ENCODE results near the gene CENPQ. TPM values are rescaled to one million over a fixed set of nuclear protein-coding genes. Genes with fewer than 3 reads are reported as not detected.

Gene CENPQ
- total and polyA plus RNA-seq, 2 of the 13 experiments (the other 11 are each of a cell fraction or from before 2014, with no cell fraction given) = 9.1 to 20.1 TPM

DNA sequence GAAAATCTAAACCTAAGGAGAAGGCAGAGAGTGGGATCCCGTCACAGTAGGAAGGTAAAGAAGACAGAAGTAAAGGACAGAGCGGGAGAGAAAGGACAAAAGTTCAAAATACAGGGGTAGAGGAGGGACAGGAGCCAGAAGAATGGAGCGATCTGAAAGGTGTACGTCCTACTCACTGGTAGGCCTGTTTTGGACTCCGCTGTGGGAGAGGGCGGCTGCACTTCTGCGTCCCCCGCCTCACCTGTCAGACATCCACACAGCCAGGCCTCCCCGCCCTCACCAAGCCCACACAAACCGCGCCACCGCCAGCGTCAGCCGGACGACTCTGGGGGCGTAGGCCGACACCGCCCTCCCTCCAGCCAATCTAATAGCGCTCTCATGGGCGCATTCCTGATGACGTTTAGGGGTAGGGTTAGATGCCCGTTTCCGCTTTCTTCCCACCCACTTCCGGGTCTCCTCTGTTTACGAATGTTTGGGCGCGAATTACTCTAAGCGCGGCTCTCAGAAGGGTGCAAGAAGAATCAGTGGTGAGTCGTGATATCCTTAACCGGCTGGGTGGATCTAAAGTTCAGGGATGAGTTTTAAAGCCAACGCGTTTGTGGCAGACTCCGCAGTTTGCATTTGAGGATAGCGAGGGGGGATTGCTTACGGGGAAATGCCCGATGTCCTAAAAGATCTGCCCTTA lies at the start of gene CENPQ, which contains the start of gene MMUT (continued):
- TF ChIP-seq REST (IDR thresholded peaks at IDR 0.05; ENCODE audit: borderline replicate concordance in 1 of 2, low read depth in 1 of 2, low read length in 2 of 2) = peak in 1 of 2 experiments; percentile 44; a peak in 1 of 4 replicates
- peak; percentile 95 for TF ChIP-seq ZZZ3 (CRISPR knock-in tag; IDR thresholded peaks at IDR 0.05; ENCODE audit: borderline replicate concordance)
- TF ChIP-seq ZNF792 (CRISPR knock-in tag; IDR thresholded peaks at IDR 0.05) = peak; percentile 50; the same call in 1 of the 2 replicates
- TF ChIP-seq CBFB (CRISPR knock-in tag; IDR thresholded peaks at IDR 0.05) = peak; percentile 84
- no peak for TF ChIP-seq TSC22D2 (CRISPR knock-in tag; IDR thresholded peaks at IDR 0.05; ENCODE audit: borderline replicate concordance)
- TF ChIP-seq ZBTB33 (CRISPR knock-in tag; IDR thresholded peaks at IDR 0.05) = 0 out of 2 replicates have a peak, but pooled peaks have one; percentile 26
- TF ChIP-seq, protein P1, sequence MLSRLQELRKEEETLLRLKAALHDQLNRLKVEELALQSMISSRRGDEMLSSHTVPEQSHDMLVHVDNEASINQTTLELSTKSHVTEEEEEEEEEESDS (CRISPR knock-in tag; IDR thresholded peaks at IDR 0.05; ENCODE audit: borderline replicate concordance) = 0 out of 2 replicates have a peak, but pooled peaks have one; percentile 55
- TF ChIP-seq, protein P2, sequence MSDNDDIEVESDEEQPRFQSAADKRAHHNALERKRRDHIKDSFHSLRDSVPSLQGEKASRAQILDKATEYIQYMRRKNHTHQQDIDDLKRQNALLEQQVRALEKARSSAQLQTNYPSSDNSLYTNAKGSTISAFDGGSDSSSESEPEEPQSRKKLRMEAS (IDR thresholded peaks at IDR 0.05) = no peak; the same call in none of the 2 replicates
- peak; percentile 83; the same call in 1 of the 2 replicates for TF ChIP-seq THAP9 (CRISPR knock-in tag; IDR thresholded peaks at IDR 0.05; ENCODE audit: borderline replicate concordance)
- TF ChIP-seq ZSCAN31 (CRISPR knock-in tag; IDR thresholded peaks at IDR 0.05; ENCODE audit: low read depth) = peak; percentile 72
- 0 out of 2 replicates have a peak, but pooled peaks have one; percentile 33 for TF ChIP-seq ZNF746 (CRISPR knock-in tag; IDR thresholded peaks at IDR 0.05)
